Activated CD8-positive, alpha-beta memory T cell treated with anti-CD3 and anti-CD28 coated beads, Interleukin-2, amount 10 ng/mL, durations not matched to agents 7 days and 5 days (primary cell): ENCODE measurements around the gene GPR137. TPM values are rescaled to one million over a fixed set of nuclear protein-coding genes. Genes with fewer than 3 reads are reported as not detected.
A peak's percentile ranks its signal among the peaks of the same experiment; 100 is the strongest.
"Not testable (repeated sequence)": the region's sequence is repeated elsewhere in the genome, so short reads cannot be mapped to it uniquely, and the experiment has no call there.

Experiments
- ATAC-seq: fragments of 150-1000 bp; cut with Tn5 transposase; one replicate; pipeline ENCODE4 v1.10.0; 2021; ENCODE audit warnings: moderate library complexity
- CTCF ChIA-PET: fragments of 350-600 bp; sonication (Branson Sonifier 250); formaldehyde crosslinking; loops from one replicate; lab custom pipeline; 2021; ENCODE audit warnings: antibody characterized with exemption; lab: Charles Lee
- DNase-seq: peaks from one replicate; pipeline ENCODE4 v3.0.0-alpha.2; 2020
- H3K27ac Mint-ChIP-seq: one replicate; pipeline ENCODE4 v1.8.0; 2021; ENCODE audit warnings: mild to moderate bottlenecking, mixed read lengths
- H3K27me3 Mint-ChIP-seq: one replicate; pipeline ENCODE4 v1.8.0; 2021; ENCODE audit warnings: mixed read lengths
- H3K36me3 Mint-ChIP-seq: one replicate; pipeline ENCODE4 v1.8.0; 2021; ENCODE audit warnings: mild to moderate bottlenecking, mixed read lengths
- H3K4me1 Mint-ChIP-seq: one replicate; pipeline ENCODE4 v1.8.0; 2021; ENCODE audit warnings: mixed read lengths
- H3K4me3 Mint-ChIP-seq: one replicate; pipeline ENCODE4 v1.8.0; 2021; ENCODE audit warnings: mild to moderate bottlenecking, moderate library complexity, mixed read lengths
- H3K9me3 Mint-ChIP-seq: one replicate; pipeline ENCODE4 v1.8.0; 2022; ENCODE audit warnings: low read depth, mixed read lengths
- total RNA-seq, 2 experiments: library from RNA; stranded (reverse); gene quantifications; one replicate each; pipeline ENCODE4 v1.2.3, GENCODE V29; 2021

The GPR137 gene
- total RNA-seq, 2 experiments from 2014 or later, result 32.9 to 46.0 TPM

GRCh38 chr11:64244966-64245365, 40.7 kb upstream of the GPR137 start:
- Mint-ChIP-seq H3K27ac (peak overlapping the region; percentile 90), H3K27me3 (no peaks in the 10 kb centered on the region), H3K36me3 (no peaks in the 10 kb centered on the region), H3K4me1 (peaks cover 39% of the 10 kb centered on the region), H3K9me3 (no peaks in the 10 kb centered on the region), H3K4me3 (peak overlapping the region; percentile 83)
- CTCF ChIA-PET, result interaction anchor here (1.3 to 12.3 kb wide), 13 partner anchors 14 to 245 kb away, joined by 3 to 146 read pairs (median 8); partner anchors contain the start of genes BAD, CATSPERZ, DNAJC4 and ESRRA
- DNase-seq (no peak), ATAC-seq (no peak)

GRCh38 chr11:64245401-64245796, 40.2 kb upstream of the GPR137 start:
- CTCF ChIA-PET, result interaction anchor here (0.9 to 12.3 kb wide), 14 partner anchors 14 to 246 kb away, joined by 3 to 146 read pairs (median 7); partner anchors contain the start of genes BAD, CATSPERZ, DNAJC4 and ESRRA
- H3K27me3 Mint-ChIP-seq, result no peaks in the 10 kb centered on the region
- DNase-seq, result peak; percentile 66
- peak overlapping the region; percentile 83 for H3K4me3 Mint-ChIP-seq
- H3K27ac Mint-ChIP-seq, result peak overlapping the region; percentile 90
- H3K9me3 Mint-ChIP-seq, result no peaks in the 10 kb centered on the region
- no peak for ATAC-seq
- H3K36me3 Mint-ChIP-seq, result no peaks in the 10 kb centered on the region
- peaks cover 36% of the 10 kb centered on the region for H3K4me1 Mint-ChIP-seq

GRCh38 chr11:64245797-64246620, 39.6 kb upstream of the GPR137 start:
- H3K4me1 Mint-ChIP-seq, result peaks cover 36% of the 10 kb centered on the region

GRCh38 chr11:64246621-64246870, 39.1 kb upstream of the GPR137 start:
- not testable (repeated sequence) for H3K36me3 Mint-ChIP-seq, H3K9me3 Mint-ChIP-seq, H3K27me3 Mint-ChIP-seq, DNase-seq
- peak overlapping the region; percentile 79 for H3K4me3 Mint-ChIP-seq
- ATAC-seq, result peak; percentile 28
- CTCF ChIA-PET, result interaction anchor here (1.6 to 12.3 kb wide), 10 partner anchors 15 to 85 kb away, joined by 3 to 146 read pairs (median 12); partner anchors contain the start of genes BAD, CATSPERZ, DNAJC4 and ESRRA
- H3K27ac Mint-ChIP-seq, result peak overlapping the region; percentile 64
- H3K4me1 Mint-ChIP-seq, result peaks cover 36% of the 10 kb centered on the region

More at GRCh38 chr11:64245797-64246620, 39.6 kb upstream of the GPR137 start:
- CTCF ChIA-PET, result interaction anchor here (0.9 to 12.3 kb wide), 13 partner anchors 15 to 246 kb away, joined by 3 to 146 read pairs (median 8); partner anchors contain the start of genes BAD, CATSPERZ, DNAJC4 and ESRRA
- H3K27me3 Mint-ChIP-seq, result no peaks in the 10 kb centered on the region
- peak overlapping the region; percentile 90 for H3K27ac Mint-ChIP-seq
- ATAC-seq, result no peak
- H3K9me3 Mint-ChIP-seq, result no peaks in the 10 kb centered on the region
- H3K36me3 Mint-ChIP-seq, result no peaks in the 10 kb centered on the region
- DNase-seq, result peak; percentile 87
- H3K4me3 Mint-ChIP-seq, result peak overlapping the region; percentile 83

- Mint-ChIP-seq H3K9me3 (no peaks in the 10 kb centered on the region), H3K27me3 (no peaks in the 10 kb centered on the region), H3K4me1 (peaks cover 39% of the 10 kb centered on the region), H3K36me3 (no peaks in the 10 kb centered on the region), H3K27ac (peak within 1 kb of the TSS; percentile 90), H3K4me3 (peak within 1 kb of the TSS; percentile 83)
- DNase-seq (peak; percentile 87), ATAC-seq (peak; percentile 65)
- CTCF ChIA-PET, result interaction anchor here (1.8 to 12.3 kb wide), 7 partner anchors 21 to 85 kb away, joined by 8 to 146 read pairs (median 14); partner anchors contain the start of genes BAD, CATSPERZ, ESRRA and FERMT3
These were observed 38.5 kb upstream of the GPR137 start, which contains the start of gene PPP1R14B for GRCh38 chr11:64246871-64247728. Gene PPP1R14B (minus strand): TSS chr11:64246943. CDS start chr11:64246673, 270 bp downstream.

GRCh38 chr11:64247729-64248531, 37.7 kb upstream of the GPR137 start:
- H3K27me3 Mint-ChIP-seq, result no peaks in the 10 kb centered on the region
- ATAC-seq (no peak), DNase-seq (no peak)
- H3K36me3 Mint-ChIP-seq, result no peaks in the 10 kb centered on the region
- H3K4me3 Mint-ChIP-seq, result peak overlapping the region; percentile 79
- H3K4me1 Mint-ChIP-seq, result peaks cover 34% of the 10 kb centered on the region
- CTCF ChIA-PET, result interaction anchor here (2.9 to 12.3 kb wide), 6 partner anchors 7 to 56 kb away, joined by 14 to 146 read pairs (median 28); partner anchors contain the start of genes CATSPERZ, ESRRA, FERMT3 and FKBP2
- H3K27ac Mint-ChIP-seq, result no peak overlapping the region
- H3K9me3 Mint-ChIP-seq, result no peaks in the 10 kb centered on the region

- DNase-seq, result no peak
- CTCF ChIA-PET, result interaction anchor here (1.4 to 12.3 kb wide), 4 partner anchors 7 to 55 kb away, joined by 3 to 146 read pairs (median 52); partner anchors contain the start of genes CATSPERZ, ESRRA and FKBP2
- Mint-ChIP-seq H3K9me3 (no peaks in the 10 kb centered on the region), H3K27me3 (no peaks in the 10 kb centered on the region), H3K4me1 (peaks cover 33% of the 10 kb centered on the region), H3K27ac (no peak overlapping the region), H3K36me3 (no peaks in the 10 kb centered on the region), H3K4me3 (no peak overlapping the region)
- no peak for ATAC-seq
These were observed 37.1 kb upstream of the GPR137 start for GRCh38 chr11:64248578-64248977.

- no peak overlapping the region for H3K27ac Mint-ChIP-seq
- CTCF ChIA-PET, result interaction anchor here (0.9 to 12.3 kb wide), 7 partner anchors 8 to 82 kb away, joined by 3 to 146 read pairs (median 37); partner anchors contain the start of genes CATSPERZ, ESRRA, FERMT3 and FKBP2
- H3K36me3 Mint-ChIP-seq, result no peaks in the 10 kb centered on the region
- peaks cover 33% of the 10 kb centered on the region for H3K4me1 Mint-ChIP-seq
- no peak for DNase-seq
- H3K9me3 Mint-ChIP-seq, result no peaks in the 10 kb centered on the region
- no peak for ATAC-seq
- no peak overlapping the region for H3K4me3 Mint-ChIP-seq
- no peaks in the 10 kb centered on the region for H3K27me3 Mint-ChIP-seq
These were observed 36.6 kb upstream of the GPR137 start for GRCh38 chr11:64249038-64249437.

- no peaks in the 10 kb centered on the region for H3K9me3 Mint-ChIP-seq
- no peak overlapping the region for H3K27ac Mint-ChIP-seq
- no peaks in the 10 kb centered on the region for H3K27me3 Mint-ChIP-seq
- ATAC-seq (no peak), DNase-seq (no peak)
- CTCF ChIA-PET, result interaction anchor here (0.6 to 12.3 kb wide), 18 partner anchors 9 to 82 kb away, joined by 3 to 146 read pairs (median 6); partner anchors contain the start of genes CATSPERZ, ESRRA, FERMT3 and FKBP2
- H3K4me3 Mint-ChIP-seq, result no peak overlapping the region
- no peaks in the 10 kb centered on the region for H3K36me3 Mint-ChIP-seq
- peaks cover 33% of the 10 kb centered on the region for H3K4me1 Mint-ChIP-seq
These were observed 35.9 kb upstream of the GPR137 start for GRCh38 chr11:64249563-64250414.

GRCh38 chr11:64250415-64251015, 35.1 kb upstream of the GPR137 start:
- H3K27ac Mint-ChIP-seq, result no peak overlapping the region
- H3K27me3 Mint-ChIP-seq, result no peaks in the 10 kb centered on the region
- DNase-seq (no peak), ATAC-seq (no peak)
- H3K9me3 Mint-ChIP-seq, result no peaks in the 10 kb centered on the region
- peak overlapping the region; percentile 76 for H3K4me3 Mint-ChIP-seq
- H3K36me3 Mint-ChIP-seq, result peaks cover 2% of the 10 kb centered on the region
- H3K4me1 Mint-ChIP-seq, result peaks cover 29% of the 10 kb centered on the region
- CTCF ChIA-PET, result interaction anchor here (0.8 to 12.3 kb wide), 19 partner anchors 8 to 82 kb away, joined by 3 to 146 read pairs (median 7); partner anchors contain the start of genes BAD, CATSPERZ, ESRRA and FERMT3
